GM04503 (cell line): ENCODE data around the gene TMEM174.

ENCODE experiments used
- DNase-seq: peaks from one replicate; pipeline ENCODE4 v3.0.0-alpha.2; 2012; ENCODE audit warnings: low read depth

The TMEM174 gene, protein sequence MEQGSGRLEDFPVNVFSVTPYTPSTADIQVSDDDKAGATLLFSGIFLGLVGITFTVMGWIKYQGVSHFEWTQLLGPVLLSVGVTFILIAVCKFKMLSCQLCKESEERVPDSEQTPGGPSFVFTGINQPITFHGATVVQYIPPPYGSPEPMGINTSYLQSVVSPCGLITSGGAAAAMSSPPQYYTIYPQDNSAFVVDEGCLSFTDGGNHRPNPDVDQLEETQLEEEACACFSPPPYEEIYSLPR

DNA sequence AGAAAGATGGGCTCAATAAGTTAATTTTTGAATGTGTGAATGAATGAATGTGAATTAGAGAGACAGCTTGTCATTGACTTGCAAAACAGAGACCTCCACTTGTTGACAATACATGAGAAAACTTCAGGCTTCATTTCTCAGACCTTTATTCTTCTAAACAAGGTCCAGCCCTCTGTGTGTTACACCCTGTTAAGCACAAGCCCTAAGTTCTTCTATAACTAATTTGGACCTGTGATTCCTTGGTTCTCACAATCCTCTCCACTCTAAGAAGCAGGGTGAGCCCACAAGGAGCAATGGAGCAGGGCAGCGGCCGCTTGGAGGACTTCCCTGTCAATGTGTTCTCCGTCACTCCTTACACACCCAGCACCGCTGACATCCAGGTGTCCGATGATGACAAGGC lies at the start of gene TMEM174:
Gene TMEM174 (plus strand): TSS at position 243 of the 400 bp plus-strand sequence. CDS start 51 bp downstream, at position 294.
- no peak for DNase-seq

DNA sequence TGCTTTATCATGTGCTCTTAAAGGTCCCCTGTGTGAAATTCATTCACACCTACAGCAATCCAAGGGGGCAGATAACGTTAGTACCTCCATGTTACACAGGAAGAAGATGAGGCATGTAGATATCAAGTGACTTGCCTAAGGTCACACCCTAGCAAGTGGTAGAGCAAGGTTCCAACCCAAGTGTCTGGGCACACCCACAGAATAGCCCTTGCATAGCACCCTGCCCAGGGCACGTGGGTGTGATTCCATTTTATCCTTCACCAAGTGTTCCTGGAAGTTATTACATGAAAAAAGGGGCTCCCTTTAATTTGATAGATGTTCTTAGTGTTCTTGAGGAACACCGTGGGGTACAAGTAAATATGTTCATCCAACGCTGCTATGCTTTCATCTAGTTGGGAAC lies 47.7 kb upstream of the TMEM174 start:
- no peak for DNase-seq

DNA sequence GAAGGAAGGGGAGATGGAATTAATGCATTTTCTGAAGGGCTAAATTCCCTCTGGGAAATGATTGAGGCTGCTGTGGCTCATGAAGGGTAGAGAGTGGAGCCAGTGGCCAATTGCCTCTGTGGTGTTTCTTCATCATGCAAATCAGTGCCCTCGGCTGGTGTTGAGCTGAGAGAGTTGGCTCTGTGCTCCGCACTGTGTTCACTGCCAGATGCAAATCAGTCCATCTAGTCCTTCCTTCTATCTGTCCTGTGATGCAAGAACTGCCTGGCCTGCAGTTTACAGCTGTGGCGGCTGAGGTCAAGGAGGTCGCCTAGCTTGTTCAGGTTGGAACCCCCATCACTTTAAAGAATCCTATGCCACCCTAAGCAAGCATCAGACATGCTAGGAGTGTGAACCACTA lies 46.6 kb upstream of the TMEM174 start:
- no peak for DNase-seq

DNA sequence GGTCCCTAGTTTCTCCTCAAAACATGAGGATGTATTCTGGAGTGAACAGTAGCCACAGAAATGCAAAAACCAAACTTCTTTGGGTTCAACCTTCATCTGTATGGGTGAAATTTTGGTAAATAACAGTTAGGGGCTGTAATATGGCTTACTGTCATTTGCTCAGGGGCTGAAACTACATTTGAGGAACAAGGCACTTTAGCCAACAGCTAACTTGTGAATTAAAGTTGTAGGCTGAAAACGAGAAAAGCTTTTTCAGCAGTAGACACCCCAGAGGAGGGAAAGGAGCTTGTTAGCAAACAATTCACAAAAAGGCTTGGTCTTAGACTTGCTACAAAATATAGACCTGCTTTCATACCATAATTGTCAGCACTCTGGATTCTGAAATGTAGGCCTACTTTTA lies 46.0 kb upstream of the TMEM174 start:
- no peak for DNase-seq

DNA sequence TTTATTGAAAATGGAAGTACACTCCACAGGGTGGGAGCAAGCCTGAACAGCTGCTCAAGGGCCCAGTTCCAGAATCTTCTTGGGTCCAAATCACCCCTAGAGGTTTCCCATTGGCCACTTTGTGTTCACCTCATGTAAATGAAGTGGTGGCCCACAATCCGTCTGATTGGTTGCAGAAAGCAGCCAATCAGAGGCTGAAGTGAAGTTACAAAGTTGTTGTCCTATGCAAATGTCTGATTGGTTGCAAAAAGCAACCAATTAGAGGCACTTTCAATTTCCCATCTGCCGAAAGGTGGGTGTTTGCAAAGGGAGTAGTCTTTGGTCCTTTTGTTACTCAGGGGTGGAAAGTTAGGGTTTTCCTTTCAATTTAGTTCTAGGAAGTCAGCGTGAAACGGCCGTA lies 43.9 kb upstream of the TMEM174 start:
- no peak for DNase-seq

DNA sequence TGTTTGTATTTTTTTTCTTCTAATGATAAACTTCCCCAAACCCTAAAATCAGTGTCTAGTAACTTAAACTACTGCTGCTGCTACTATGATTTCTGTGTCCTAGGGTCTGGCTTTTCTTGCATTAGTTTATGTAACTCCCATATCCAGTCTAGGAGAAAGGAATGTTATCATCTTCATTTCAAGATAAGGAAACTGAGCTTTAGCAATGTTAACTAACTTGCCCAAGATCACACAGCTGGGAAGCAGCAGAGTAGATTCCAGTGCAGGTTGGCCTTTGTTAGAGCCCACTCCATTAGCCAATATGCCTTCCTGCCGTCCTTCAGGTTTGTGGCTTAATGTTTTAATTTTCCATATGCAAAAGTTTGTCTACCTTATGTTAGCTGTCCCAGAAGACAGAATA lies 42.2 kb upstream of the TMEM174 start:
- no peak for DNase-seq

DNA sequence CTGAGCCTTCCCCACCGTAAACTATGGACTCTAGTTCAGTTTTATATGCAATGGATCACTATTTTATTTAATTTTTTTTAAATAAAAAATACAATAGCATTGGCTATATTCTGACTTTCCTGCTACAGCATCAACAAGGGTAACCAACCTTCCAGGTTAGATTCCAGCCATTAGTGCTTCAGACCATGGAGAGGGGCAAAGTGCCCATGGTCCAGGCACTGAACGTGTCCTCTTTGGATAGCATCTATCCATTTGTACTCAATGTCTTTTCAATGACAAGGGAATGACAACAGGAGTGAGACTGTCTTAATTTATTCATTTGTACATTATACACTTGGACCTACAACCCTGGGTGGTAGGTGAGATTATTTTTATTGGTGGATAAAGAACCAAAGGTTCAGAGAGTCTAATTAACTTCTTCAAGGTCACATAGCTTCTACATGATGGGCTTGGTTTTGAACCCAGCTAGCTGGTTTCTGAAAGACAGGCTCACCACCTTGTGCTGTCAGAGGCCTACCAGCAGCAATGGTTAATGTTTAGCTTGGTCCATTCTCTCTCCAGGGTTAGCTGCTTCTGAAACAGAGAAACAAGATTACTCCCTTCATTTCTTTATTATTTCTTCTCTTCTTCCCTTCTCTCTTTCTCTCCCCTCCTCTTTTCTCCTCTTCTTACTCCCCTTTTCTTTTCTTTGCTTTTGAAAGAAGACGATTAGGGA lies 41.1 kb upstream of the TMEM174 start:
- no peak for DNase-seq

DNA sequence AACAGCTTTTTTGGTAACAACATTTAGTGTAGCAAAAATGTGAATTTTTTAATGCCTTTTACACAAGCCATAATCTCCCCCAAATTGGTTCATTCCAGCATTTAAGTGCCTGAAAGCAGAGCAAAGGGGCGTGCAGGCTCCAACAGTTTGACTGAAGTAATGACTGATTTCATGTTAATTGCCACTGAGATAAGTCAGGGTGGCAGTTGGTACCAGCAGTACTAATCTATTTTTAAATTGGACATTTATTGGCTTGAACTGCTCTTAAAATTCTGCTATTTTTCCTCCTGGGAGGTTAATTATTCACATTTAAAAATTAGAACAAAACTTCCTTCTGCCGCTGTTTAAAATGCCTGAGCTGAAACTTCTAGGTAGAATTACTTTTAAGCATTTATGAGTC lies 40.2 kb upstream of the TMEM174 start:
- DNase-seq, result no peak

DNA sequence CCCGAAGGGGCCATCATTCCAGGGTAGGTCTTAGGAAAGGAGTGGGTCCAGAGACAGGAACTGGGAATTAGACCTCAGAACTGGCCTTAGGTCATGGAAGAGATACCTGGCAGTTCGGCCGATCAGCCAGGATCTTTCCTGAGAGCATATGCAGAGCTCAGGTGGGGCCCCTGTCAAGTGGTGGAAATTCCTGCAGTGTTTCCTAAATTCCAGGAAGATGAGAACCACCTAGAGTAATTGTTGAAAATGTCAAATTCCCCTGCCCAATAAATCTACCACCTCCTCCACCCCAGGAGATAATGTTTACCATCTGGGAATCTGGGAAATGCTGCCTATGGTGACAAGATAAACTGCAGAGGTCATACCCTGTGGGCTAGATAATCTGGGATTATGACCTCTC lies 38.0 kb upstream of the TMEM174 start:
- no peak for DNase-seq

DNA sequence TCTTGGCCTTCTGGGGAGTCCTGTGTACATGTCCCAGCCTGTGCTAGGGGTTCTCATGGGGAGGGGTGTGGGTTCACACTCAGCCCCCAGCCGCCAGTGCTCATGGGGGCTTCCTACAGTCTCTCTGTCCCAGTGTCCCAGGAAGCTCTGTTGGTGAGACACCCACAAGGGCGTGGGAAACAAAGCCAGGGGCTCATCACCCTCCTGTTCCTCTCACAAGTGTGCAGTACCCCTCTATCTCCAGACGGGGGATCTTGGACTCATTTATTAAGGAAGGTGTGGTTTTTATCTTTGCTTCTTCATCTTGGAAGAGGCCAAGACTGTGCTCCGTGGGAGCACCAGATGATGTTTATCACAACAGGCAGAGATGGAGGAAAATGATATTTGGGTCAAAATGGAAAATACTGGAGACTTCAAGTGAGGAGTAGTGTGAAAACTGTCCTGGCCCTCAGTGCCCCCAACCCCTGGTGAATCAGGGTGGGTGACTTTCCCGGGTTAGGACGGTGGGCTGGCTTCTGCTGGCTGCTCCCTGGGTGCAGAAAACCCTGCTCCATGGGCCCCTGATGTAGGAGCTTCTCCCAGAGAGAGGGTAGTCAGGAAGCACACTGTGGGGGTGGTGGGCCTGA lies 37.5 kb upstream of the TMEM174 start:
- no peak for DNase-seq

DNA sequence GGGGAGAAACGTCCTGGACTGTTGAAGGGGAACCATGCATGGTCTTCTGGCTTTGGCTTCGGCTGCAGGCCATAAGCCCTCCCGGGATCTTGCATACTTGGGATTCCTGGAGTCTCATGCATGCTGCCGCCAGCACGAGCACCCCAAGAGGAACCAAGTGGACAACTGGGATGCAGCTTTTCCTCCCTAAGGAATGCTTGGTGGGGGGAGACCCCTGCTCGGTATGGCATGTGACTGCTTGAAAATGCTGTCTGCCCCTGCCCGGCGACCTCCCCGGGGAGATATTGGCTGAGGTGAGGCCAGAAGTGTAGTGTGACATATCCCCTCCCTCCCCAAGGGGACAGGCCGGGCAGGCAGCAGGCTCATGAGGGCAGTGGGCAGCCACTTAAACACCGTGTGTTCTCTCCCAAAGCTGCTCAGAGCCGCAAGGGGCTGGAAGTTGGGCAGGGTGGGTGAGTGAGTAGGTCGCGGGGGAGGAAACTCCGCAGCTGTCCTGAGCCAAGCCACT lies 36.9 kb upstream of the TMEM174 start:
- DNase-seq, result no peak

DNA sequence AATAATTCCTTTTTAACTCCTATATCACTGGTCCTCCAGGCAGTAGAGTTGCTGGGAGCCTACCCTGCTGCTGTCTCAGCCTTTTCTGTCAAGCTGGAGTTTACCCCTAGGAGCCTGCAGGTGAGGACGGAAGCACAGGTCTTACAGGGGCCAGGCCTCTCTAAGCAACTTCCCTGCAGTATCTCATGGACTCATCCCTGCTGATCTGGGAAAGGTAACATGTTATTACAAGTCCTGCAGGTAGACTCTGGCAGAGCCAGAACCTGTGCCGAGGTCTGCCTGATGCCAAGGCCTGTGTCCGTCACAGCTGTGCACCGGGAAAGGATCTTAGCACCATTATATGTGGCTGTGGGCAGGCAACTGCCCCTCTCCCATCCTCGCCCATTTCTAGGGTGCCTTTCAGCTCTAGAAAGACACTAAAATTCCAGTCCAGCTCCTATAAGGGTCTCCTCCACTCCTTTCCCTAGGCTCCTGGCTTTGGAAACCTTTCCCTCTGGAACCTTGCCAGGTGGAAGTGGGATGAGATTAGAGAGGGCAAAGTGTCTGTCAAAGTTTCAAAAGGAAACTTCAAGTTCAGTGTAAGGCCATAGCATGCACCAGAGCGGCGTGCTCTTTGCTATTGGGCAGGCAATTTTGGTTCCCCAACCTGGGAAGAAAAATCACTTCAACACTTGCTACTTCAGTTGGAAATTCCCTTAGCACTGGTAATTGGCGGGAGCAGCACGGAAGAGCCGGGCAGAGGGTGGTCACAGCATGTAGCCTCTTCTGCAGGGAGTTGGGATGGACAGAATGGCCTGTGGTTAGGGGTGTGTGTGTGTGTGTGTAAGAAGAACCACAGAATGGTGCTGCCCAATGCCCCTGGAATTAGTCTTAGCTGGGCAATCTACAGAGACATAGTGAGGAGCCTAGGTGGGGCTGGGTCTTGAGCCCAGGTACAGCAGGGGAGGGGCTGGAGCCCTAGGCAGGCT lies 35.1 kb upstream of the TMEM174 start:
- no peak for DNase-seq

DNA sequence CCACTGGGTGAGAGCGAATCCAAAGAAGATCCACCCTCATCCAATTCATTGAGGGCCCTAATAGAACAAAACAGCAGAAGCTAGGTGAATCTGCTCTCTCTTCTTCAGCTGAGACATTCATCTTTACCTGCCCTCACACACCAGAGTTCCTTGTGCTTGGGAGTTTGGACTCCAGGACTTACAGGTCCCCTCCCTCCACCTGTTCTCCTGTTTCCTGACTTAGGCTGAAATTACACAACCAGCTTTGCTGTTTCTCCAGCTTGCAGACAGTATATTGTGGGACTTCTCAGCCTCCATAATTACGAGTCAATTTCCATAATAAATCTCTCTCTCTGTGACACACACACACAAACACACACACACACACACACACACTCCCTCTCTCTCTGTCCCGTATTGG lies 33.5 kb upstream of the TMEM174 start:
- DNase-seq, result no peak

DNA sequence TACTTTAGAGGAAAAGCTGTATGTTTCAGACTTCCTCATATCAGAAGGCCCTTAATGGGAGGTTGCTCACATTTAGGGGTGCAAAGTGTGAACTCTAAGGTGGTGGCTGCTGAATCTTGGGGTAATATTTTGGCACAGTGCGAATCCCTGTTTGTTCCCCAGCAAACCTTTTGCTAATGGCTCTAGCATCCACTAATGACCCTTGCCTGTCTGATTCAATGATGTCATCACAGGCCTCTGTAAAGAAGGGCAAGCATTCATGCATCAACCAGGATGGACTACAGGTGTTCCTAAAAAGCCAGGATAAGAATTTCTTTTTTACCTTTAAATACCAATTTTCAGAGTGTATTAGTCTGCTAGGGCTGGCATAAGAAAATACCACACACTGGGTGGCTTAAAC lies 32.2 kb upstream of the TMEM174 start:
- no peak for DNase-seq

DNA sequence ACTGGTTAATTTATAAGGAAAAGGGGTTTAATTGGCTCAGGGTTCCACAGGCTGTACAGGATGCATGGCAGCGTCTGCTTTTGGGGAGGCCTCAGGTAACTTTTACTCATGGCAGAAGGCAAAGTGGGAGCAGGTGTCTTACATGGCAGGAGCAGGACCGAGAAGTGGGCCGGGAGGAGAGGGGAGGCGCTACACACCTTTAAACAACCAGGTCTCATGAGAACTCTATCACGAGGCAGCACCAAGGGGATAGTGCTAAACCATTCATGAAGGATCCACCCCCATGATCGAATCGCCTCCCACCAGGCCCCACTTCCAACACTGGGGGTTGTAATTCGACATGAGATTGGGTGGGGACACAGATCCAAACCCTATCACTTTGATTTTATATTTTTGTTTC lies 31.0 kb upstream of the TMEM174 start:
- DNase-seq, result no peak

DNA sequence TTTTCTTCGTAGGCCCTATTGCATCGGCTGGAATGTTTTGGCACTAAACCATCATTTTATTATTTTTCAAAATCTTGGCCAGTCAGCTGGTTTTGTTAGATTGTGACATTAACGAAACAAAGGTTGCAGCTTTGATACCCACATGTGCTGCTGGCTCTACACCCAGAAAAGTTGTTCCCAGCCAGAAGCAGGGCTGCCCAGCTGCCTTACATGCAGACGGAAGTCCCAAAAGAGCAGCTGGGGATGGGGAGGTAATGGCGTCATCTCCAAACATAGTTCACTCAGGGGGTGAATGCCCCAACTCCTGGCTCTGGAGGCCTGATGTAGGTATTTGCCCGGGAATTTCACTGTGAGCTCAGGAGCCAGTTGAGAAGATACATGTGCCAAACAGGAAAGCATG lies 29.3 kb upstream of the TMEM174 start:
- no peak for DNase-seq

DNA sequence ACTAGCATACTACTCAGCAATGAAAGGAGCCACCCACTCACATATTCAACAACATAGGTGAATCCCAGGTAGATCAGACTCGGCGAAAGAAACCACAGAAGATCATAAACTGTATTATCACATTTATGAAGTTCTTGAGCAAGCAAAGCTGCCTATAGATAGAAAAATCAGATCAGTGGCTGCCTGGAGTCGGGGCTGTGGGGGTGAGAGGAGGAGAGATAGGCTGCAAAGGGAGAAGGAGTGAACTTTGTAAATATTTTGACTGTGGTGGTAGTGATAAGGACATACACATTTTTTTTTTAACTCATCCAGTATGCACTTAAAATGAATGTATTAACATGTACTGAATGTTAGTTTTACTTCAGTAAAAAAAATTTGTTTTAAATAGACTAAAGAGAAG lies 23.5 kb upstream of the TMEM174 start:
- DNase-seq, result no peak

DNA sequence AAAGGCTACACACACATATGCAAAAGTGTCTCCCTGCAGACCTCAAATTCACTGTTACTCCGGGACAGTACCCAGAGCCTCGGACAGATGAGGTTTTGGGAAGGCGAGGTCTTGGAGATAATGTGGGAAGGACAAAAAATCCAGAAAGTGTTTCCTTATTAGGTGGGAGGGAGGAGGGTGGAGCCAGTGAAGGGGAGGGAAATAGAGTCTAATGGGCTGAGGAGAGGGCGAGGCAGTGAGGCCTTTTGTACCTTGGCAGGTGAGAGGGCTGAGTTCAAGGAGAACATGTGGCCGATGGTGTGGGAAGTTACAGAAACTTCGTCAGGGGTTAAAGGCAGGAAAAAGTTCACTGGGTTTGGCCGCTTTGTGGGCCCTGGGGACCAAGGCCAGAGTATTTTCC lies 22.1 kb upstream of the TMEM174 start:
- no peak for DNase-seq

DNA sequence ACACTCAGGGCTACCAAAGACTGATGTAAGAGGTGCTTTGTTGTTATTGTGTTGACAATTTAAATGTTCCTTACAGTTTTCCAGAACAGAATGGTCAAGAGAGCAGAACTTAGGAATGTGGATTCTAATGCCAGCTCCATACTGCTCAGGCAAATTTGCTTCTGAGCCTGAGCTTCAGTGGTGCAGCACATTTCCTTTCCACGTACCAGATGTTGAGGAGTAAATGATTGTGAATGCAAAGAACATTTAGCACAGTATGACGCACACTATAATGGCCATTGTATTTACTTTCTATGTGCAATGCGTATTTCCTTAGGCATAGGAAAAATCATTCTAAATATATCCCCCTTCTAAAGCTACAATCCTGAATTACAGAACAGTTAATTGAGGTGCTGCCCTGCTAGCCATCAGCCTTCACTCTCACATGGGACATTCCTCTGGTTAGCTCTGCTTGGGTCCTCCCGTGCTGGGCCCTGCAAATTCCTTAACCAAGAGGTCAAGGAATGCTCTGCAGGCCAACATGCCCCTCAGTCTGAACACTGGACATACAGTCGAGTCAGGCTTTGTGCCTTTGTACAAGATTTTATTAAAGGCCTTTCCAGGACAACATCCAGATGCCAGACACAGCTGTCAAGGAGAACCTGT lies 21.1 kb upstream of the TMEM174 start:
- no peak for DNase-seq

DNA sequence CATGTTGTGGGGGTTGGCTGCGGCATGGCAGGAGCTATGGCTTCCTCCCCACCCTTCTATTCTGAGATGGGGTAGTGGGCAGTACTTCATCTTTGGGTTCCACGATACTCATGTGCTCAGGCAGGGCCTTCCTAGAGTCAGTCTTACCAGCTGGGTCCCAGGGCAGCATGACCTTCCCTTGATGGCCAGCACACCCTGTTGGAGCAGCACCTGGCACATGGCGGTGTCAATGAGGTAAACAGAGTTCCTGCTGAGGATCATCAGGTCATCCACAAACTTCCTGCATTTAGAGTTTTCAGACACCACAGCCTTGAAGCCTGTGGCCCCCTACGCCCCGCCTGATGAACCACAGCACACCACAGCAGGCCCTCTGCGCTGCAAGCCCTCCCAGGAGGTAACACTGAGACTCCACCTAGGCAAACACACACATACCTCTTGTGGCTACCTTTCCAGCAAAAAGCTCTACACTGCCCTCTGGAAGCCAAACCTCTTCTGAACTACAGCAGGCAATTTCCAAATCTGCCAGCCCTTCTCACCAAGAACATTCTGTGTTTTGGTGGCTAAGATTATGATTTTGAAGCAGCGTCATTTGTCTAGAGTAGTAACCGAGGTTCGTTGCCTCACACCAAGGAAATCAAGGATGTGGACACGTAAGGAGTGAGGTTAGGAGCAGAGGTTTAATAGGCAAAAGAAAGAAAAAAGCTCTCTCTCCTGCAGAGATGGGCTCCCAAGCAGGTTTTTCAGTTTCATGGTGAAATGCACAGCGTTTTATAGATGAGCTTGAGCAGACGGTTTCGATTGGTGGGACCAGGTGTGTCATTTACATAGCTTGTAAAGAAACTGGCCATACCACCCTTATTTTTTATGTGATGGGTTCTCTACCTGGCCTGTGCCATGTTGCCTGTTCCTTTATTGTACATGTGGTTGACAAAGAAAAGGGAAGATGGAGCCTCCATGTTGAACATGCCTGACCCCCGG lies 20.3 kb upstream of the TMEM174 start:
- DNase-seq, result no peak
